NCI-H82 (cell line): ENCODE measurements around the gene NKAIN4.
A peak's percentile ranks its signal among the peaks of the same experiment; 100 is the strongest.

ENCODE experiments used
- DNase-seq: peaks from one replicate; lab custom pipeline; 2025; lab: John Stamatoyannopoulos, UW

NKAIN4 gene

DNA sequence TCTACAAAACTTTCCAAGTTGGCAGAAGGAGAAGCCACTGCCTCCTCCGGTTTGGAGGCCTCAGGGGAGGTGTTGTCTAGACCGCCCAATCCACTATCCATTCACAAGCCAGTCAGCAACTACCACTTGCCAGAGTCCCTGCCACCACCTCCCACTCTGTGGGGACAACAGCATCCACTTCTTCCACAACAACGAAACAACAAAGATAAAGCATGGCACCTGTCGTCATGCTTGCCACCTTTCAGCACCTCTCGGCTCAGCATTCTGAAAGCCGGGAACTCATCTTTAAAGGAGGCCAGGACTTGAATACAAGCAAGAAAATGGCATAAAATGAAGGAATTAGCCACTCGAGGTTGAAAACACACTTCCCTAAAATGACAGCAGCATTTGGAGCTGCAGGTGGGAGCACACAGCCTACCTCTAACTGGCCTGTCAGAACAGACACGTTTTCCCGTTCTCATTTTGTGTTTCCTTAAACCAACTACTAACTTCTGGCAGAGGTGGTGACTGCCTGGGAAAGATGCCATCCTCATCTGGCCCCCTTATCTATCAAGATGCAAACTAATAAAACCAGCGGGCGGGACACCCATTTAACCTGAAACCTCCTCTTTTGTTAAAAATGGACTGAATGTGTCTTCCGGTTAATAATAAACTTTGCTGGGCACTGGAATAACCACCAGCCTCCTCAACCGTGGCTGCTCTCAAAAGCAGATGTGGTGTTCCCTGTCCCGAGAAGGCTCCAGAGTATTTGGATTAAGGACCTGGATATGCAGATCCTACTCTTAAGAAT lies 60.1 kb downstream of the NKAIN4 start:
- DNase-seq = no peak

DNA sequence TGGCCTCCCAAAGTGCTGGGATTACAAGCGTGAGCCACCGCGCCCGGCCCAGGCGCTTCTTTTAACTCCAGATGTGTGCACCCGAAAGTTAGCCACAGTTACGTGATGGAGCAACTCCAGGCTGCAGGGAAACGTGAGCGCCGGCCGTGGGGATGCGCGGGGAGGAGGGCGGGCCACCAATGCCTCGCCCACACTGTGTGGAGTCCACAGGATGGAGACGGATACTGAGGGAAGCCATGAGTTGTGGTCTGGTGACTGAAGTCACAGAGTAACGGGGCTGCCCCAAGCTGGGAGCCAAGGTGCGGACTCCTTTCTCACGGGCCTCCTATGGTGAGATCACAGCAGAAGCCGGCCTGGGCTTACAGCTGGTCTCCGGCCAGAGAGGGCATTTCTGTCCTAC lies 61.5 kb downstream of the NKAIN4 start:
- no peak for DNase-seq

DNA sequence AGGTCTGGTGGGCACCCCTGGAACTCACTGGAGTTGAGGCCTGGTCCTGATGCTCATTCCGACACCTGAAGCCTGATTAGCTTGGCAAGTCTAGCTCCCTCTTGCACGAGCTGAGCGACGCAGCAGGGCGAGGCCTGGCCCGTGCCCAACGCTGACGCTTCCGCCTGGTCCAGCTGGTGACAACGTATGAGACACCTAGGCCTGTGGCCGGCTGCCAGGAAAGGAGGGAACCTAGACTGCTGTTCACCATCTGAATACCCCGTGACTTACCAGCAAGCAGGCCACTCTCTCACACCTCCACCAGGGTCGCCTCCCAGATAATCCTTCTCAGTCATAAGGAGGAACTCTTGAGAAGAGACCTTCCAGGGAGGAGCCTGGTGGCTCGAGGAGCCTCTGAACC lies 62.9 kb downstream of the NKAIN4 start:
- peak; percentile 55 for DNase-seq

DNA sequence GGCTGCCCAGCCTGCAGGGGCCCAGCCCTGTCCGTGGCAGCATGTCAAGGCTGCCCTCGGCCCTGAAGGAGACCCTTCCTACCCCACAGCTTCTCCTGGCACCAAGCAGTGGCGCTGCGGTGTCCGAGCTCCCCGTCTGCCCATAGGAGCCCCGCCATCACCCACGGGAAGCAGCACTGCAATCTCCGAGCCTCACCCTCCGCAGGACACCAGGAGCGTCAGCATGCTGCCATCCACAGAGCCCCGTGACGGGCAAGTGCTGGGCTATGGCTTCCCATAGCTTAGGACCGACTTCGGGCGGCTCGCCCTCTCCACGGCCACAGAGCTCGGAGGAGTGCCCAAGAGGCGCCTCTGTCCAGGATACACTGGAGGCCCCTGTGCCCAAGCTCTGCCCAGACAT lies 63.4 kb downstream of the NKAIN4 start:
- no peak for DNase-seq
